NCI-H2196 treated with DMSO at 0.1 percent for 48 hours (cell line): ENCODE measurements around the gene LPP.

Experiments used
- DNase-seq: peaks from one replicate; lab custom pipeline; 2025; ENCODE audit not compliant: unreplicated experiment; lab: John Stamatoyannopoulos, UW

Gene LPP

DNA sequence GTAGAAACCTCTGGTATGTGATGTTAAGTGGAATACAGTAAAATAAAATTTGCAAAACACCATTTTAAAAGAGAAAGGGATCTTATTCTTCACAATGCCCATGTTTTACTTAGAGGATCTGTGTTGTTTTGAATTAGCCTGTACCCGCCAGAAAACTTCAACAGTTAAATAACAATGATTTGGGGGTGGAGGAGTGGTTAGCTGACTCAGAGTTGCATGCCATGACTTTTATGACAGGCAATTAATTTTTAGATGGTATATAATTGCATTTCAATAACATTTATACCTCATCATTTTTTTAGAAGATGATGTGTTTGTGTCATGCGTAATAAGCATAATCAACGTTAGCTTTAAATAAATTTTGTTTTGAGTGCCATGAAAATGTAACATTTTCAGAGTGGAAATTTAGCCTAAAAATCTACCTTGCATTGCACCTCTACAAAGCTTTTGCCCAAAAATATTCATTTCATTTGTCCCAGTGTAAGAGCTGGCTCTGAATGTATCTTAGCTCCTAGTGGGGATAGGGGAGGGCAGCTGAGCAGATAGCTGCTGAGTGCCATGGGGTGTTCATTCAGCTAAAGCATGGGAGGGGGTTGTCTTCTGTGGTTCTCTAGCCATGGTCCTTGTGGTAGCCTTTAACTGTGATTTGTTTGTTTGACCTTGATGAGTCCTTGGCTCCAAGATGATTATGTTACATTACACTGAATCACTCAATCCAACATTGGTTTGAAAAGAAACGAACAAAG is 379.8 kb downstream of the LPP start:
- DNase-seq: no peak

GRCh38 chr3:188534633-188535032 is 380.7 kb downstream of the LPP start:
- no peak for DNase-seq

- no peak for DNase-seq
Measured at GRCh38 chr3:188537606-188538005, 383.6 kb downstream of the LPP start.

DNA sequence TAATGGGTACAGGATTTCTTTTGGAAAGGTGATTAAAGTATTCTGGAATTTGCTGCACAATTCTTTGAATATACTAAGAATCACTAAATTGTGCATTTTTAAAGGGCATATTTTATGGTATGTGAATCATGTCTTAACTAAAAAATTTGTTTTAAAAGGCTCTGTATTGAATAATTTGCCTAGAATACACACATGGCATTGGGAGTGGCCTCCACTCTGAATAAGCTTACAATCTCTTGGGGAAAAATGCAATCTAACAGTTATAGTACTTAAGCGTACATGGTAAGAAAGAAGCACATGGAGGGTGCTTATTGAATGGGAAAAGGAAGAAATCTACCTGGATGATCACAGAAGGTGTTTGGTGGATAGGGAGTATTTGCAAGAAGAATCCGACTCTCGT is 385.1 kb downstream of the LPP start:
- DNase-seq: no peak

DNA sequence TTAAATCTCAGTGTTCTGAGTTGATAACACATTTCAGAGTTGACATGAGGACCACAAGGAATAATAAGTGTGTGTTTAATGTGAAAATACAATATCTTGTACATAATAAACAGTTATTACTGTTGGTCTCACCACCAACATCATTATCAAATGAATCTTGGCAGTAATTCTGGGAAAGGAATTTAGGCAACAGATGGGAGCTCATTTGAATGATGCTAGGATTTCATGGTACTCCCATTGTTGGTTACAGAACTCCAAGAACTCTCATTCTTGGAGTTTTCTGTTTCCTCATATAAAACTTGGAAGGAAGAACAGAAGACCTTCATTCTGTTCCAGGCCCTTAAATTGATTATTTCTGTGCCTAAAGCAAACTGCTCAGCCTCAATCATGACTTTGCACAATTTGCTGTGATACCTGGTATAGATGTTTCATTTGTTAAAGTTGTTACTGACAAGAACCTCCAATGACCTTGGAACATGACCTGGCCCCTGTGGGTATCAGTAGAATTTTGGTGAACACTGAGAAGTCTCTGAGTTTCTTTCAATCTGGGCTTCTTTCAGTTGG is 385.8 kb downstream of the LPP start:
- DNase-seq: no peak

DNA sequence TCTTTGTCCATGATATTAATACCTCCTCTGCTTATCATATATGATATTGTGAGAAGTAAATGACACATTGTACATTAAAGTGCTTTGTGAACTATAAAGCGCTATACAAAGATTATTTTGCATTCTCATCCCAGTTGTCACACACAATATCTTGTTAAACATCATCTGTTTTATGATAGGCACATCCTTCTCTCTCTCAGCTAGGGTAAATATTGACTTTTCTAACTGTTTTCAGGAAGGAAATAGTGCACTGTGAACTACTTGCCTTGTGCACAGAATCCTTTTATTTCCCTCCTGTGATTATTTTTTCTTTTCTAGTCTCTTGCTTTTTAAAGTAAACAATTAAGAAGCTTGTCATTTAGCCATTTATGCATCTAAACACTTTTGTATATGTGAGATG is 388.2 kb downstream of the LPP start:
- DNase-seq: no peak

DNA sequence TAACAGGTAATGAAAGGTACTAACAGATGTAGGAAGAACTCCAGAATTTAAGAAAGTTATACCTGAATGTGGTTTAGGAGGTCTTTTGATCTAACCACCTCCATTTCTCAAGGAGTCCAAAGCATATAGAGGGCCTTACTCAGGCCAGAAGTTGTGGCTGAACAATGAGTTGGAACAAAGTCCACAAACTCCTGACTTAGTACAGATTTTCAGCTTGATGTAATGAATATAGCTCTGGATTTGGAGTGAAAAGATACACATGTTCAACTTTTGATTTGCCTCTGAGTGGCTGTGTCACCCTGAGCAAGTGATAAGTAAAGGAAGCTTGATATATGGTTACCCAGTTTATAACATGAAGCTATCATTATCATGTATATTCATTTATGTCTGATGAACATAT is 390.1 kb downstream of the LPP start:
- DNase-seq: no peak

DNA sequence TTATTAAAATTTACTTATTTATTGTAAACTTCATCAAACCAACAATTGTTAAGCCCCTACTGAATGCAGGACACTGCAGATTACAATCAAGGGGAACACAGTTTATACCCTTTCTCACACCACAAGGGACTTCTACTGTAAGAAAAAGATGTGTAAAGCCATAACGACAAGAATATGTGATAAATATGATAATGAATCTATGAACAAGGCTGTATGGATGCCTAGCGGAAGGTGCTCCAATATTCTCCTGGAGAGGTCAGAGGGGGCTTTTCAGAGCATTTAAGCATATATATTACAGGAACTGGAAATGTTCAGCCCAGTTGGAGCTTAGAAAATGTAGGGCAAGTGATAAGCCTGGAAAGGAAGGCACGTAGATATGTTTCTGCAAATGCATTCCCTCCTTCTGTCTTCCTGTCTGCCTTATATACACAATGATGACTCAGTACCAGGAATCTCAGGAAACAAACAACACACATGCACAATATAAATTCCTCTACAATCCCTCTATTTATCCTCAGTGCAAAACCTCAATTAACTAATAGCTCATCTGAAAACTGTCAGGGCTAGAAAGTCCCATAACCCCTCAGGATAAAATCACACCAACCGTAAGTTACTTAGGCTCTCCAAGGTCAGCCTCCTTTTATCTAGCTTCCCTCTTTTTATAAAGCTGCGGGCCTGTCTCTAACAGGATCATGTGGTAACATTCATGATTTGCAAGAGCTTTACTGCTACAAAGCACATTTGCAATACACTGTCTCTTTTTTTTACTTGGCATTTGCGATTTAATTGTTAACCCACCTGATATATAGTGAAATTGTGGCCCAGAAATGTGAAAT is 393.1 kb downstream of the LPP start:
- no peak for DNase-seq

DNA sequence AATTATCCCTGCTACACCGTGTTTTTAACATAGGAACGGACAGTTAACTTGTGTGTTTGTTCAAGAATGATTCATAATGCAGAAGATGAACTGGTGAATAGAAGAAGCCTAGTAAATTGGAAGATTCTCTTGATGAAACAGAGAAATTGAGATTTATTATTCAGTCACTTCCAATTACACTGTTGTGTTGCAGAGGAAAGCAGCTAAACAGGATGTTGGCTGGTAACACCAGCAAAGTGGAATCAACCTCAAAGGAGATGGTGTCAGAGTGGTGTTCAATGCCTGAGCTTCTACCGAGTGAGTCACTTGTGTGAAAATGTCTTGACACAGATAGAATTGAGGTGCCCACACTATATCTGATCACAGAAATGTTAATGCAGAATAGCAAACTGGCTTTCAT is 399.6 kb downstream of the LPP start:
- DNase-seq: no peak

DNA sequence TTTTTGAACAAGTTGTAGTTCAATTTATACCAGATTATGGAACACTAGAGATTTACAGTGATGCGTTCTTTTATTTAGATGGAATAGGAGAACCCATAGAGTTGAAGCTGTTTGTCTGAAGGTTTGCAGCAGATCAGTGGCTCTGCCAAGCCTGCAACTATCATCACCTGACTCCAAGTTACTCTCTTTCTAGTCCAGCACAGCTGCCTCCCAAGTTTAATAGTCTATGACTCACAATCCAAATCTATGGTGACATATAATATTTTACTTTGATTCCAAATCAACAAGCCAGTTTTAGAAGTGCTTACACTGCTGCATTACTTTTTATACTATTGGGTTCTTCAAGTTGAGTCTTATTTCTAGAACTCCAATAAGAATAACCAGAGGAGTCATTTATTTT is 400.4 kb downstream of the LPP start:
- DNase-seq: no peak

- no peak for DNase-seq
Measured at GRCh38 chr3:188557235-188557634, 403.3 kb downstream of the LPP start.

- DNase-seq: no peak
Measured at GRCh38 chr3:188558343-188559071, 404.6 kb downstream of the LPP start.

- no peak for DNase-seq
Measured at GRCh38 chr3:188559072-188559429, 405.1 kb downstream of the LPP start.

- DNase-seq: no peak
Measured at GRCh38 chr3:188559856-188560255, 405.9 kb downstream of the LPP start.

DNA sequence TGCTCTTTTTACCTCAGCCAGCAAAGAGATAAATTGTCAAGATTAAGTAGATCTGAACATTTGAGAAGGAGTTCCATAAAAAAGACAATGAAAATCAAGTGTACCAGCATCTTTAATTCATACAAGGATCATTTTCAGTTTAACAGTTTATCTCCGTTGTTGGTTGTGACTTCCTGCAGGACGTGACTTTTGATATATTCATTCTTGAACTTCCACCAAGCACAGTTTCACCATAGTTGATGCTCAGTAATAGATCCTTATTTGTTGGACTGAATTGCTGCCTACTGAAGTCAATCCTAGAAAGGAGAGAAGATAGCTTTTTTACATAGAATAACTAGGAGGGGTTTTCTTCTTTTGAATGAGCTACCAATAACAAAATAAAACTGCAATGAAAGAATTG is 408.2 kb downstream of the LPP start:
- no peak for DNase-seq

GRCh38 chr3:188567478-188568195 is 413.7 kb downstream of the LPP start:
- no peak for DNase-seq

DNA sequence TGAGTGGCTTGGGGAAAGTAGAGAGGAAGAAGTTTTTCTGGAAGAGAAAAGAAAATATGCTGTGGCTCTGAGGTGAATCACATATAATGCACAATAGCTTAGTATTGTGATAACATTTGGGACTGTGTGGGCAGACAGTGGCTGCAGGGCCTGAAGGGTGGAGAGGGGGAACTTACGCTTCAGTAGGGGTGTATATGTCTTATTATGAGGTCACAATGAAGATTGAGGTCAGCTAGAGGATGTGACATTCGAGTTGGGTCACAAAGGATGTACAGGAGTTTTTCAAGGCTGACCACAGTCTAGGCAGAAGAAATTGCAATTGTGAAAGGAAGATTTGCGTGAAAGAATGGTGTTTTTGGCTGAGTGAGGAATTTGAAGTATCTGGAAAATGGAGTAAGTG is 414.8 kb downstream of the LPP start:
- DNase-seq: no peak

- no peak for DNase-seq
Measured at GRCh38 chr3:188571531-188572095, 417.7 kb downstream of the LPP start.

- DNase-seq: no peak
Measured at GRCh38 chr3:188573291-188573940, 419.5 kb downstream of the LPP start.

DNA sequence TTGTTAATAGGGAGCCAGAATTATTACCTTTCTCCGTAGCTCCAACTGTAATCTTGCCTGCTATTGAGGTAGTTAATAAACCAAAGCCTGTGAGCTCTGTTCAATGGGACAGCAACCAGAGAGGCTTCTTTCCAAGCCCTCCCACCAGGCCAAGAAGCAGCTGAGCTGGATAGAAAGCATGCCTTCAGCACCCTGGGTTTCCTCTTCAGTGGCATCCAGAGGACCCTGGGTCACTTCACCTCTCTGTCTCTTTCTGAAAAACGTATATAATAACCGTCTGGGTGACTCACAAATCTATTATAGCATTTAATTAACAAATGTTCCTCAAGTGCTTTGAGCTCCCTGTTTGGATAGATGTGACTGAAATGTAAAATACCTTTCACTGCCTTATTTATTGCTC is 420.0 kb downstream of the LPP start:
- DNase-seq: no peak
